ENCODE results near the gene PTPRF. TPM values are rescaled to one million over a fixed set of nuclear protein-coding genes. Genes with fewer than 3 reads are reported as not detected.

Gene PTPRF
- total RNA-seq, 2 donors from 2014 or later = 203 to 250 TPM

GRCh38 chr1:43604192-43604591 is 73.5 kb downstream of the PTPRF start:
- 93 to 97% methylated on average over 5 of the region's 5 CpGs for WGBS, 2 experiments (ENCODE audit: insufficient coverage in 1 of 2, insufficient read length in 1 of 2)
- no peaks in the 10 kb centered on the region for H3K27me3 ChIP-seq (ENCODE audit: control insufficient read depth, insufficient read depth, low read length, poor library complexity, severe bottlenecking)
- peaks cover 47% of the 10 kb centered on the region for H3K36me3 ChIP-seq (ENCODE audit: control insufficient read depth, insufficient read depth, low read length)
- no peaks in the 10 kb centered on the region for H3K9me3 ChIP-seq (ENCODE audit: control insufficient read depth, low read length)
- H3K27ac ChIP-seq (ENCODE audit: low read depth, low read length) = no peak overlapping the region
- Mint-ChIP-seq H3K36me3 (ENCODE audit: low read depth) (peaks cover 56% of the 10 kb centered on the region), H3K27me3 (ENCODE audit: insufficient read depth) (no peaks in the 10 kb centered on the region), H3K9me3 (no peaks in the 10 kb centered on the region), H3K27ac (no peak overlapping the region), H3K4me1 (no peaks in the 10 kb centered on the region), H3K4me3 (no peak overlapping the region)
- H3K4me3 ChIP-seq (ENCODE audit: low read length) = no peak overlapping the region
- DNase-seq = no peak
- H3K4me1 ChIP-seq (ENCODE audit: control insufficient read depth, insufficient read depth, low read length) = no peaks in the 10 kb centered on the region
- H3K9ac ChIP-seq (ENCODE audit: extremely low read depth, low read length, poor library complexity, severe bottlenecking) = no peak overlapping the region
- no peak for TF ChIP-seq CTCF (conservative IDR thresholded peaks at IDR 0.05)

DNA sequence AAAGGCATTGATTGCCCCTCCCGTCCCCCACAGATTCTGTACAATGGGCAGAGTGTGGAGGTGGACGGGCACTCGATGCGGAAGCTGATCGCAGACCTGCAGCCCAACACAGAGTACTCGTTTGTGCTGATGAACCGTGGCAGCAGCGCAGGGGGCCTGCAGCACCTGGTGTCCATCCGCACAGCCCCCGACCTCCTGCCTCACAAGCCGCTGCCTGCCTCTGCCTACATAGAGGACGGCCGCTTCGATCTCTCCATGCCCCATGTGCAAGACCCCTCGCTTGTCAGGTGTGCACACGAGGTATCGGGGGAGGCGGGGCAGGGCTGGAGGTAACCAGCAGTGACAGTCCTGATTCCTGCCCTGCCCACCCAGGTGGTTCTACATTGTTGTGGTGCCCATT is 74.5 kb downstream of the PTPRF start:
- 85 to 95% methylated on average over 11 to 18 of the region's 18 CpGs for WGBS, 2 experiments (ENCODE audit: insufficient coverage in 1 of 2, insufficient read length in 1 of 2)
- Mint-ChIP-seq H3K27ac (no peak overlapping the region), H3K4me1 (no peaks in the 10 kb centered on the region), H3K9me3 (no peaks in the 10 kb centered on the region), H3K4me3 (no peak overlapping the region), H3K36me3 (ENCODE audit: low read depth) (peaks cover 61% of the 10 kb centered on the region), H3K27me3 (ENCODE audit: insufficient read depth) (no peaks in the 10 kb centered on the region)
- Histone ChIP-seq H3K4me3 (ENCODE audit: low read length) (no peak overlapping the region), H3K27me3 (ENCODE audit: control insufficient read depth, insufficient read depth, low read length, poor library complexity, severe bottlenecking) (no peaks in the 10 kb centered on the region), H3K9me3 (ENCODE audit: control insufficient read depth, low read length) (no peaks in the 10 kb centered on the region), H3K9ac (ENCODE audit: extremely low read depth, low read length, poor library complexity, severe bottlenecking) (no peak overlapping the region), H3K27ac (ENCODE audit: low read depth, low read length) (no peak overlapping the region), H3K36me3 (ENCODE audit: control insufficient read depth, insufficient read depth, low read length) (peaks cover 54% of the 10 kb centered on the region), H3K4me1 (ENCODE audit: control insufficient read depth, insufficient read depth, low read length) (no peaks in the 10 kb centered on the region)
- DNase-seq = no peak
- no peak for TF ChIP-seq CTCF (conservative IDR thresholded peaks at IDR 0.05)

DNA sequence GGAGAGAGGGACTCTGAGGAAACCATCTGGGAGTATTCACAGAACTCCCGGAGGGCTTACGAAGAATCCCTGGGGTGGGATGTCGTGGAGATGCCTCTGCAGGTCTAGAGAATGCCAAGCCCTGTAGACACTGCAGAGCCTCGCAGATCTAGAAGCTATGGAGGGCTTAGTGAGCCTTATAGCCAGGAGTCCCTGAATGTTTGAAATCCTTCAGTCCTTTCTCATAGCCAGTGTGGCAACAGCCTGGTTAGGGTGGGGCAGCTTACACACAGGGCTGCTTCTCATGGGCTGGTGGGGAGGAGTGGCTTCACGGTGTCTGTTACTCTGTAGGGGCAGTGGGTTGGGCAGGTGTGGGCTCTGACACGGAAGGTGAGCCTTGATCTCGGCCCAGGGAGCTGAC is 75.1 kb downstream of the PTPRF start:
- Mint-ChIP-seq H3K36me3 (ENCODE audit: low read depth) (peaks cover 62% of the 10 kb centered on the region), H3K4me1 (no peaks in the 10 kb centered on the region), H3K4me3 (no peak overlapping the region), H3K9me3 (no peaks in the 10 kb centered on the region), H3K27ac (no peak overlapping the region), H3K27me3 (ENCODE audit: insufficient read depth) (no peaks in the 10 kb centered on the region)
- no peak for TF ChIP-seq CTCF (conservative IDR thresholded peaks at IDR 0.05)
- DNase-seq = no peak
- Histone ChIP-seq H3K4me3 (ENCODE audit: low read length) (no peak overlapping the region), H3K9me3 (ENCODE audit: control insufficient read depth, low read length) (no peaks in the 10 kb centered on the region), H3K4me1 (ENCODE audit: control insufficient read depth, insufficient read depth, low read length) (no peaks in the 10 kb centered on the region), H3K27ac (ENCODE audit: low read depth, low read length) (no peak overlapping the region), H3K9ac (ENCODE audit: extremely low read depth, low read length, poor library complexity, severe bottlenecking) (no peak overlapping the region), H3K27me3 (ENCODE audit: control insufficient read depth, insufficient read depth, low read length, poor library complexity, severe bottlenecking) (no peaks in the 10 kb centered on the region), H3K36me3 (ENCODE audit: control insufficient read depth, insufficient read depth, low read length) (peaks cover 60% of the 10 kb centered on the region)
- WGBS, 2 experiments (ENCODE audit: insufficient coverage in 1 of 2, insufficient read length in 1 of 2) = 94 to 96% methylated on average over 5 to 7 of the region's 7 CpGs
